HepG2 (cell line): Measurements from ENCODE around the gene DIRAS3. TPM values are rescaled to one million over a fixed set of nuclear protein-coding genes. Genes with fewer than 3 reads are reported as not detected.

ENCODE experiments used
- ATAC-seq: fragments of 200-7000 bp; cut with Tn5 transposase; 3 replicates; pipeline ENCODE4 v1.9.1; 2020; ENCODE audit warnings: mild to moderate bottlenecking, moderate library complexity
- BruUV-seq: library from RNA; stranded (reverse); fragments of 400-500 nt; replicated peaks from 2 replicates; lab custom pipeline; 2021; lab: Mats Ljungman, UMichigan
- CTCF ChIA-PET: fragments of 300-600 bp; formaldehyde crosslinking; extraction: SDS; loops from one replicate; lab custom pipeline; 2021; ENCODE audit warnings: low total read pairs, inconsistent platforms, low intra/inter-chr PET ratio; lab: Yijun Ruan, JAX
- POLR2A ChIA-PET: fragments of 350-600 bp; sonication (Branson Sonifier 250); formaldehyde crosslinking; loops from one replicate; lab custom pipeline; 2020; ENCODE audit warnings: antibody characterized with exemption, inconsistent platforms; lab: Yijun Ruan, JAX
- DNase-seq: peaks from one replicate; pipeline ENCODE4 v3.0.0-alpha.2; 2015; ENCODE audit warnings: low spot score
- FAIRE-seq: peaks from 3 replicates; lab custom pipeline; 2011; peaks lifted over from hg19 to GRCh38; lab: Jason Lieb, UNC
- H2AFZ ChIP-seq: one replicate; pipeline ENCODE4 v1.6.1; 2011; ENCODE audit warnings: low read length, inconsistent platforms
- H3K27ac ChIP-seq: fragments of 300-600 bp; 3 replicates; pipeline ENCODE4 v1.8.0; 2011; ENCODE audit warnings: mixed run types, mild to moderate bottlenecking, mixed read lengths, low read length, inconsistent platforms; ENCODE audit not compliant: insufficient read depth; ENCODE audit errors: extremely low read length
- H3K27me3 ChIP-seq, 2 experiments: fragments of 200-600 bp in 1 of 2; 2 replicates in 1 of 2; 3 replicates in 1 of 2; pipeline versions ENCODE4 v1.6.0 to v1.8.0; 2011; ENCODE audit warnings: low read length in 2 of 2, mild to moderate bottlenecking in 2 of 2, moderate library complexity in 2 of 2, inconsistent platforms in 1 of 2; ENCODE audit not compliant: insufficient read depth in 2 of 2, control insufficient read depth in 1 of 2
- H3K36me3 ChIP-seq, 2 experiments: fragments of 200-600 bp in 1 of 2; replicated peaks in 1 of 2; 2 replicates in 1 of 2; 3 replicates in 1 of 2; pipeline versions ENCODE4 v1.5.1 to v1.8.0; 2011; ENCODE audit warnings: low read length in 2 of 2, inconsistent platforms in 1 of 2; ENCODE audit not compliant: insufficient read depth in 2 of 2, control insufficient read depth in 1 of 2
- H3K4me1 ChIP-seq: 2 replicates; pipeline ENCODE4 v1.5.1; 2012; ENCODE audit warnings: low read length, inconsistent platforms; ENCODE audit not compliant: insufficient read depth
- H3K4me2 ChIP-seq: 2 replicates; pipeline ENCODE4 v1.6.0; 2011; ENCODE audit warnings: low read depth, low read length, inconsistent platforms
- H3K4me3 ChIP-seq, 3 experiments: fragments of 200-600 bp in 1 of 3; sonication (generic), shearing (Covaris generic) in 1 of 3; replicated peaks in 1 of 3; 2 replicates each; pipeline ENCODE4 v1.5.1; 2011 to 2016; ENCODE audit warnings: low read length in 3 of 3, inconsistent platforms in 2 of 3, low read depth in 2 of 3, mild to moderate bottlenecking in 2 of 3, control low read depth in 1 of 3, mixed read lengths in 1 of 3; ENCODE audit not compliant: insufficient read depth in 1 of 3
- H3K79me2 ChIP-seq: one replicate; pipeline ENCODE4 v1.6.1; 2011; ENCODE audit warnings: low read length, inconsistent platforms; ENCODE audit not compliant: insufficient read depth
- H3K9ac ChIP-seq: 2 replicates; pipeline ENCODE4 v1.6.0; 2011; ENCODE audit warnings: mild to moderate bottlenecking, low read depth, low read length, inconsistent platforms; ENCODE audit not compliant: insufficient read depth
- H3K9me3 ChIP-seq: 2 replicates; pipeline ENCODE4 v1.5.1; 2012; ENCODE audit warnings: mild to moderate bottlenecking, low read length
- H4K20me1 ChIP-seq: 2 replicates; pipeline ENCODE4 v1.6.0; 2011; ENCODE audit warnings: inconsistent platforms, mild to moderate bottlenecking, low read length, moderate library complexity; ENCODE audit not compliant: insufficient read depth
- CEBPB ChIP-seq: IDR thresholded peaks from 2 replicates; pipeline ENCODE4 v1.6.1; 2011; ENCODE audit warnings: low read depth, low read length, improper control_type of control experiment, borderline replicate concordance
- DR1 ChIP-seq: sonication (generic); formaldehyde crosslinking; IDR thresholded peaks from 2 replicates; pipeline ENCODE4 v1.8.0; 2021; ENCODE audit warnings: mild to moderate bottlenecking, missing genetic modification reagents, inconsistent platforms
- HMGXB4 ChIP-seq, 2 experiments: sonication (generic) in 1 of 2; formaldehyde crosslinking in 1 of 2; IDR thresholded peaks; 2 replicates each; pipeline versions ENCODE4 v1.4.0 to v1.6.1; 2018 to 2020; ENCODE audit warnings: missing genetic modification reagents in 2 of 2, borderline replicate concordance in 1 of 2, low read depth in 1 of 2, mild to moderate bottlenecking in 1 of 2, missing biosample characterization in 1 of 2
- MED8 ChIP-seq: sonication (generic); formaldehyde crosslinking; IDR thresholded peaks from 2 replicates; pipeline ENCODE4 v1.8.1; 2023; ENCODE audit warnings: mild to moderate bottlenecking, missing genetic modification reagents; ENCODE audit not compliant: insufficient replicate concordance
- NR2C2 ChIP-seq: sonication (generic); formaldehyde crosslinking; IDR thresholded peaks from 2 replicates; pipeline ENCODE4 v1.4.0; 2020; ENCODE audit warnings: missing genetic modification reagents, mild to moderate bottlenecking, moderate library complexity, borderline replicate concordance
- RARG ChIP-seq: sonication (generic); formaldehyde crosslinking; IDR thresholded peaks from 2 replicates; pipeline ENCODE4 v1.4.0; 2020; ENCODE audit warnings: low read depth, mild to moderate bottlenecking, missing genetic modification reagents
- USF2 ChIP-seq, 2 experiments: sonication (generic) in 1 of 2; formaldehyde crosslinking in 1 of 2; IDR thresholded peaks; 2 replicates each; pipeline versions ENCODE4 v1.5.1 to v1.6.1; 2011 to 2020; ENCODE audit warnings: borderline replicate concordance in 1 of 2, low read depth in 1 of 2, low read length in 1 of 2, mild to moderate bottlenecking in 1 of 2, missing genetic modification reagents in 1 of 2, moderate library complexity in 1 of 2
- ZKSCAN1 ChIP-seq: fragments of 150-350 bp; IDR thresholded peaks from 2 replicates; pipeline ENCODE4 v1.6.1; 2014; ENCODE audit warnings: low read length
- ZNF180 ChIP-seq: sonication (generic); formaldehyde crosslinking; IDR thresholded peaks from 2 replicates; pipeline ENCODE4 v1.4.0; 2020; ENCODE audit warnings: low read depth, missing genetic modification reagents, borderline replicate concordance
- ZNF224 ChIP-seq: sonication (generic); formaldehyde crosslinking; IDR thresholded peaks from 2 replicates; pipeline ENCODE4 v1.5.0; 2020; ENCODE audit warnings: mild to moderate bottlenecking, missing genetic modification reagents
- ZNF382 ChIP-seq: sonication (generic); formaldehyde crosslinking; IDR thresholded peaks from 2 replicates; pipeline ENCODE4 v1.5.0; 2020; ENCODE audit warnings: missing genetic modification reagents, mild to moderate bottlenecking, borderline replicate concordance
- ZNF496 ChIP-seq: sonication (generic); formaldehyde crosslinking; IDR thresholded peaks from 2 replicates; pipeline ENCODE4 v1.8.1; 2023; ENCODE audit warnings: mild to moderate bottlenecking, moderate library complexity, missing genetic modification reagents; ENCODE audit not compliant: insufficient replicate concordance
- WGBS: methylation state at CpG from one replicate; pipeline ENCODE4 v1.1.6; 2017; ENCODE audit warnings: low lambda C conversion rate; 5-methylcytosine and 5-hydroxymethylcytosine counted together
- in situ Hi-C: cut with HindIII; loops from 2 replicates; pipeline ENCODE4 v1.10.0; 2017; ENCODE audit warnings: low pct_unique_long_range_greater_than_20kb; ENCODE audit not compliant: extremely low pct_ligation_motif_present
- intact Hi-C: fragments of 100-400 bp; cut with micrococcal nuclease; formaldehyde crosslinking; loops from one replicate; pipeline ENCODE4 v1.10.0; 2022; ENCODE audit not compliant: unreplicated experiment
- polyA plus RNA-seq, 8 experiments: library from polyadenylated mRNA; depleted of rRNA in 3 of 8; stranded (reverse) in 7 of 8; unstranded in 1 of 8; fragments of >200 nt; fragmentation: Illumina TruSeq in 4 of 8; extraction: Trizol in 4 of 8; gene quantifications; 2 replicates each; pipeline versions ENCODE4 v1.2.1 to v1.2.3, GENCODE V29; 2011 to 2016; ENCODE audit warnings: low read depth in 4 of 8, missing spikeins in 1 of 8, mixed read lengths in 1 of 8; ENCODE audit not compliant: insufficient read depth in 1 of 8
- total RNA-seq, 5 experiments: library from RNA; depleted of rRNA; stranded (reverse); fragments of >200 nt; fragmentation: Illumina TruSeq; extraction: Trizol; gene quantifications; 2 replicates each; pipeline ENCODE4 v1.2.3, GENCODE V29; 2016; ENCODE audit warnings: low read depth in 1 of 5

Gene DIRAS3
- total and polyA plus RNA-seq, 2 of the 13 experiments (the other 11 are each of a cell fraction or from before 2014, with no cell fraction given), result not detected

- Histone ChIP-seq H3K4me3 (no peak overlapping the region), H3K9ac (no peak overlapping the region), H3K4me1 (no peaks in the 10 kb centered on the region), H3K4me2 (no peak overlapping the region), H3K27ac (no peak overlapping the region), H3K9me3 (no peaks in the 10 kb centered on the region), H3K36me3 (no peaks in the 10 kb centered on the region), H4K20me1 (no peaks in the 10 kb centered on the region), H3K79me2 (no peaks in the 10 kb centered on the region), H3K27me3 (no peaks in the 10 kb centered on the region), H2AFZ (no peak overlapping the region)
- TF ChIP-seq ZKSCAN1 (no peak), CEBPB (0 out of 2 replicates have a peak, but pooled peaks have one; percentile 19)
- in situ Hi-C loops (no loop called here), intact Hi-C loops (no loop called here)
- 13% methylated on average over 4 of the region's 4 CpGs for WGBS
- ChIA-PET CTCF (no interaction called here), POLR2A (no interaction called here)
- DNase-seq (no peak), ATAC-seq (no peak), FAIRE-seq (no peak)
- no TSS peak for BruUV-seq
These were observed 21.0 kb downstream of the DIRAS3 start for GRCh38 chr1:68029444-68029843.

GRCh38 chr1:68028566-68028965, 21.9 kb downstream of the DIRAS3 start:
- no peak overlapping the region for H3K9ac ChIP-seq
- H4K20me1 ChIP-seq, result no peaks in the 10 kb centered on the region
- 59% methylated on average over 3 of the region's 3 CpGs for WGBS
- no peaks in the 10 kb centered on the region for H3K4me1 ChIP-seq
- no peaks in the 10 kb centered on the region for H3K27me3 ChIP-seq
- POLR2A ChIA-PET, result no interaction called here
- H3K9me3 ChIP-seq, result no peaks in the 10 kb centered on the region
- H3K27ac ChIP-seq, result no peak overlapping the region
- no peak overlapping the region for H2AFZ ChIP-seq
- H3K4me2 ChIP-seq, result no peak overlapping the region
- intact Hi-C loops (no loop called here), in situ Hi-C loops (no loop called here)
- TF ChIP-seq NR2C2, result no peak
- TF ChIP-seq HMGXB4 (CRISPR knock-in tag; IDR thresholded peaks at IDR 0.05; ENCODE audit: borderline replicate concordance in 1 of 2, low read depth in 1 of 2), result no peak
- TF ChIP-seq DR1, result no peak
- TF ChIP-seq RARG, result no peak
- TF ChIP-seq ZNF382 (CRISPR knock-in tag), result no peak
- no peak for TF ChIP-seq ZNF180 (CRISPR knock-in tag)
- no peak for TF ChIP-seq ZNF496 (CRISPR knock-in tag)
- TF ChIP-seq USF2 (IDR thresholded peaks at IDR 0.05; ENCODE audit: low read depth, low read length), result no peak
- TF ChIP-seq USF2 (CRISPR knock-in tag; IDR thresholded peaks at IDR 0.05; ENCODE audit: borderline replicate concordance), result no peak
- no peak for TF ChIP-seq MED8 (CRISPR knock-in tag)
- no peak for TF ChIP-seq ZNF224 (CRISPR knock-in tag)
- no peaks in the 10 kb centered on the region for H3K79me2 ChIP-seq
- H3K36me3 ChIP-seq, result no peaks in the 10 kb centered on the region
- no peak for DNase-seq
- no peak for ATAC-seq
- FAIRE-seq, result no peak
- BruUV-seq, result no TSS peak
- no peak overlapping the region for H3K4me3 ChIP-seq
- CTCF ChIA-PET, result no interaction called here
